Adipose tissue (tissue), 3 donors: ENCODE measurements around the gene KCTD10. TPM values are rescaled to one million over a fixed set of nuclear protein-coding genes. Genes with fewer than 3 reads are reported as not detected.
A peak's percentile ranks its signal among the peaks of the same experiment; 100 is the strongest.
"Not testable (repeated sequence)": the region's sequence is repeated elsewhere in the genome, so short reads cannot be mapped to it uniquely, and the experiment has no call there.

Experiments
- H3K27ac ChIP-seq: one replicate; pipeline ENCODE4 v1.5.1; 2013; ENCODE audit warnings: low read depth, low read length
- WGBS, 3 donors: extraction: QIAGEN DNeasy Blood & Tissue Kit; methylation state at CpG; one replicate each; pipeline ENCODE4 v1.1.7; 2013; 5-methylcytosine and 5-hydroxymethylcytosine counted together
- polyA plus RNA-seq, 3 donors: library from polyadenylated mRNA; stranded (reverse); fragments of 200-250 nt; gene quantifications; one replicate each; pipeline ENCODE4 v1.2.3, GENCODE V29; 2013
- donor health status: healthy with polysubstance abuse.
- donor health status: Bipolar disorder and iron deficiency.
- donor health status: healthy.

KCTD10 gene
- polyA plus RNA-seq, 3 donors: 9.6 to 86.8 (median 67.1) TPM

- WGBS, 3 donors: 87 to 93% (median 87%) methylated on average over 13 of the region's 13 CpGs
- H3K27ac ChIP-seq: peak overlapping the region; percentile 80
Measured at GRCh38 chr12:109460538-109460937, 16.6 kb downstream of the KCTD10 start.

- H3K27ac ChIP-seq: no peak overlapping the region
- 68 to 78% (median 77%) methylated on average over 6 of the region's 6 CpGs for WGBS, 3 donors
Measured at GRCh38 chr12:109459247-109459646, 17.9 kb downstream of the KCTD10 start.

GRCh38 chr12:109458771-109459208 lies 18.3 kb downstream of the KCTD10 start:
- no peak overlapping the region for H3K27ac ChIP-seq
- WGBS, 3 donors: 74 to 79% (median 78%) methylated on average over 6 of the region's 6 CpGs

- H3K27ac ChIP-seq: no peak overlapping the region
- WGBS, 3 donors: 63 to 70% (median 64%) methylated on average over 4 of the region's 4 CpGs
Measured at GRCh38 chr12:109458086-109458485, 19.0 kb downstream of the KCTD10 start.

- 69 to 93% (median 85%) methylated on average over 1 of the region's 1 CpG for WGBS, 3 donors
- H3K27ac ChIP-seq: no peak overlapping the region
Measured at GRCh38 chr12:109455706-109456105, 21.4 kb downstream of the KCTD10 start.

- 79 to 86% (median 82%) methylated on average over 2 of the region's 2 CpGs for WGBS, 3 donors
- H3K27ac ChIP-seq: no peak overlapping the region
Measured at GRCh38 chr12:109452489-109452888, 24.6 kb downstream of the KCTD10 start.

GRCh38 chr12:109451400-109451799 lies 25.7 kb downstream of the KCTD10 start:
- WGBS, 3 donors: 86 to 89% (median 89%) methylated on average over 23 of the region's 23 CpGs
- H3K27ac ChIP-seq: no peak overlapping the region

GRCh38 chr12:109450980-109451379 lies 26.1 kb downstream of the KCTD10 start:
- whole genome bisulfite sequencing, 3 donors: 43 to 79% (median 46%) methylated on average over 4 of the region's 4 CpGs
- H3K27ac ChIP-seq: no peak overlapping the region

GRCh38 chr12:109449845-109450532 lies 27.1 kb downstream of the KCTD10 start:
- WGBS, 3 donors: 80 to 86% (median 83%) methylated on average over 16 of the region's 16 CpGs

GRCh38 chr12:109448707-109449390 lies 28.3 kb downstream of the KCTD10 start:
- WGBS, 3 donors: 82 to 92% (median 91%) methylated on average over 8 of the region's 8 CpGs
- no peak overlapping the region for H3K27ac ChIP-seq

More at GRCh38 chr12:109449845-109450532, 27.1 kb downstream of the KCTD10 start:
- no peak overlapping the region for H3K27ac ChIP-seq

GRCh38 chr12:109448272-109448671 lies 28.8 kb downstream of the KCTD10 start:
- no peak overlapping the region for H3K27ac ChIP-seq
- 68 to 82% (median 73%) methylated on average over 5 of the region's 5 CpGs for WGBS, 3 donors

GRCh38 chr12:109447482-109447881 lies 29.6 kb downstream of the KCTD10 start:
- H3K27ac ChIP-seq: no peak overlapping the region
- WGBS, 3 donors: 76 to 85% (median 77%) methylated on average over 9 of the region's 9 CpGs

- WGBS, 3 donors: 78 to 88% (median 79%) methylated on average over 8 of the region's 8 CpGs
Measured at GRCh38 chr12:109446869-109447268, 30.2 kb downstream of the KCTD10 start.

GRCh38 chr12:109445191-109445609 lies 31.9 kb downstream of the KCTD10 start:
- H3K27ac ChIP-seq: no peak overlapping the region
- 80 to 92% (median 83%) methylated on average over 2 of the region's 2 CpGs for WGBS, 3 donors

More at GRCh38 chr12:109446869-109447268, 30.2 kb downstream of the KCTD10 start:
- H3K27ac ChIP-seq: no peak overlapping the region

- WGBS, 3 donors: 63 to 68% (median 65%) methylated on average over 6 of the region's 6 CpGs
Measured at GRCh38 chr12:109444259-109444658, 32.8 kb downstream of the KCTD10 start.

GRCh38 chr12:109443794-109444193 lies 33.3 kb downstream of the KCTD10 start:
- no peak overlapping the region for H3K27ac ChIP-seq
- 71 to 87% (median 79%) methylated on average over 5 of the region's 5 CpGs for WGBS, 3 donors

More at GRCh38 chr12:109444259-109444658, 32.8 kb downstream of the KCTD10 start:
- H3K27ac ChIP-seq: no peak overlapping the region

GRCh38 chr12:109440851-109441490 lies 36.1 kb downstream of the KCTD10 start:
- no peak overlapping the region for H3K27ac ChIP-seq
- 49 to 67% (median 63%) methylated on average over 9 of the region's 9 CpGs for WGBS, 3 donors

- not testable (repeated sequence) for H3K27ac ChIP-seq
- 95 to 96% (median 96%) methylated on average over 13 of the region's 13 CpGs for WGBS, 3 donors
Measured at GRCh38 chr12:109439951-109440350, 37.1 kb downstream of the KCTD10 start.

GRCh38 chr12:109439181-109439580 lies 37.9 kb downstream of the KCTD10 start:
- H3K27ac ChIP-seq: no peak overlapping the region
- WGBS, 3 donors: 76 to 86% (median 83%) methylated on average over 6 of the region's 6 CpGs
